Thyroid gland (tissue), 4 donors: ENCODE results near the gene RYR3. TPM values are rescaled to one million over a fixed set of nuclear protein-coding genes. Genes with fewer than 3 reads are reported as not detected.

Experiments
- DNase-seq, 2 donors: peaks; one replicate each; pipeline ENCODE4 v3.0.0-alpha.2; 2019
- H3K27ac ChIP-seq, 3 donors: fragments of 200-600 bp; sonication (generic); 1 replicate in 2 of 3; 2 replicates in 1 of 3; pipeline ENCODE4 v1.5.1; 2016 to 2019; ENCODE audit warnings: mild to moderate bottlenecking in 1 of 3, moderate library complexity in 1 of 3
- H3K27me3 ChIP-seq: fragments of 200-600 bp; sonication (generic); one replicate; pipeline ENCODE4 v1.5.1; 2019
- H3K36me3 ChIP-seq, 2 donors: fragments of 200-600 bp; sonication (generic); one replicate each; pipeline ENCODE4 v1.5.1; 2016 to 2019
- H3K4me1 ChIP-seq, 2 donors: fragments of 200-600 bp; sonication (generic); one replicate each; pipeline ENCODE4 v1.5.1; 2017 to 2019
- H3K4me3 ChIP-seq, 3 donors: fragments of 200-600 bp; sonication (generic); replicated peaks in 1 of 3; 1 replicate in 2 of 3; 2 replicates in 1 of 3; pipeline ENCODE4 v1.5.1; 2016; ENCODE audit warnings: mild to moderate bottlenecking in 1 of 3
- H3K9me3 ChIP-seq: fragments of 200-600 bp; sonication (generic); one replicate; pipeline ENCODE4 v1.5.1; 2017
- POLR2A ChIP-seq, 2 donors: fragments of 450-650 bp; IDR thresholded peaks; one replicate each; pipeline ENCODE4 v1.6.1; 2017; ENCODE audit warnings: antibody characterized with exemption in 2 of 2, mild to moderate bottlenecking in 2 of 2, moderate library complexity in 1 of 2
- WGBS, 2 donors: methylation state at CpG; one replicate each; pipeline ENCODE4 v1.1.5; 2017; 5-methylcytosine and 5-hydroxymethylcytosine counted together
- intact Hi-C: fragments of 100-400 bp; cut with DNase I; formaldehyde crosslinking; loops from one replicate; pipeline ENCODE4 v1.15.1; 2023
- total RNA-seq, 4 donors: library from RNA; depleted of rRNA; stranded (reverse); fragments of >200 nt; gene quantifications; one replicate each; pipeline ENCODE4 v1.2.3, GENCODE V29; 2016
- TF ChIP-seq, protein P1 (sequence below), 6 experiments: fragments of 200-600 bp in 3 of 6; fragments of 450-650 bp in 3 of 6; sonication (generic) in 3 of 6; IDR thresholded peaks; one replicate each; pipeline ENCODE4 v1.5.1; 2016 to 2019; ENCODE audit warnings: antibody characterized with exemption in 6 of 6, mild to moderate bottlenecking in 2 of 6, inconsistent platforms in 1 of 6, moderate library complexity in 1 of 6

Gene RYR3
- total RNA-seq, 4 donors from 2014 or later, result 0.27 to 4.2 (median 0.34) TPM

DNA sequence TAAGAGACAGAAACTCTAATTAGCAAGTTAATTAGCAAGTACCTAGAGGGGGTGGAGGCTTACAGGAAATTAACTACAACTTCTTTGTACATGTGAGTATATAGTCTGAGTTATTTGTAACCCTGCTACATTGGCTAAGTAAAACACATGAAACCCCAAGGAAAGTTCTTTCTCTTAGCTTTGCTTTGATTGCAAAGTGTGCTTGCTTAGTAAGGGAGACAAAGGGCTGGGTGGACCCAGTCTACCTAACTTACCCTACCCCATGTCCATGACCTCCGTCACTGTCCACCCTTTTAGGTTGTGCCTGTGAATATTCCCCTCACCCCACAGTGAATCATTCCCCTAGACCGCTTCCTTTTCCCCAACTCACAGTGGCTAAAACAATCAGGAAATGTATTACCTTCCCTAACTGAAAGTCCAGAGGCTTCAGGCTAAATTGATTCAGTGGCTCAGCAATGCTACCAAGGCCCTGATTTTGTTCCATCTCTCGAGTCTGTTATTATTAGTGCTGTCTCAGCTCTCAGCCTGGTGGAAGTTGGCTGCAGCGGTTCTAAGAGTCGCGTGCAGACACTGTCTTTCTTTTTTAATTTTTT is 31.1 kb upstream of the RYR3 start:
- Histone ChIP-seq H3K4me3 (no peak overlapping the region), H3K27me3 (no peaks in the 10 kb centered on the region), H3K4me1 (peaks cover 11 to 22% of the 10 kb centered on the region in 2 donors), H3K27ac (no peak overlapping the region), H3K36me3 (no peaks in the 10 kb centered on the region), H3K9me3 (no peaks in the 10 kb centered on the region)
- no peak for DNase-seq
- 87 to 88% methylated on average over 6 of the region's 6 CpGs for WGBS, 2 donors
- intact Hi-C loops, result no loop called here
- TF ChIP-seq, protein P1, sequence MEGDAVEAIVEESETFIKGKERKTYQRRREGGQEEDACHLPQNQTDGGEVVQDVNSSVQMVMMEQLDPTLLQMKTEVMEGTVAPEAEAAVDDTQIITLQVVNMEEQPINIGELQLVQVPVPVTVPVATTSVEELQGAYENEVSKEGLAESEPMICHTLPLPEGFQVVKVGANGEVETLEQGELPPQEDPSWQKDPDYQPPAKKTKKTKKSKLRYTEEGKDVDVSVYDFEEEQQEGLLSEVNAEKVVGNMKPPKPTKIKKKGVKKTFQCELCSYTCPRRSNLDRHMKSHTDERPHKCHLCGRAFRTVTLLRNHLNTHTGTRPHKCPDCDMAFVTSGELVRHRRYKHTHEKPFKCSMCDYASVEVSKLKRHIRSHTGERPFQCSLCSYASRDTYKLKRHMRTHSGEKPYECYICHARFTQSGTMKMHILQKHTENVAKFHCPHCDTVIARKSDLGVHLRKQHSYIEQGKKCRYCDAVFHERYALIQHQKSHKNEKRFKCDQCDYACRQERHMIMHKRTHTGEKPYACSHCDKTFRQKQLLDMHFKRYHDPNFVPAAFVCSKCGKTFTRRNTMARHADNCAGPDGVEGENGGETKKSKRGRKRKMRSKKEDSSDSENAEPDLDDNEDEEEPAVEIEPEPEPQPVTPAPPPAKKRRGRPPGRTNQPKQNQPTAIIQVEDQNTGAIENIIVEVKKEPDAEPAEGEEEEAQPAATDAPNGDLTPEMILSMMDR (IDR thresholded peaks at IDR 0.05), result no peak
- no peak for TF ChIP-seq POLR2A (IDR thresholded peaks at IDR 0.05)

DNA sequence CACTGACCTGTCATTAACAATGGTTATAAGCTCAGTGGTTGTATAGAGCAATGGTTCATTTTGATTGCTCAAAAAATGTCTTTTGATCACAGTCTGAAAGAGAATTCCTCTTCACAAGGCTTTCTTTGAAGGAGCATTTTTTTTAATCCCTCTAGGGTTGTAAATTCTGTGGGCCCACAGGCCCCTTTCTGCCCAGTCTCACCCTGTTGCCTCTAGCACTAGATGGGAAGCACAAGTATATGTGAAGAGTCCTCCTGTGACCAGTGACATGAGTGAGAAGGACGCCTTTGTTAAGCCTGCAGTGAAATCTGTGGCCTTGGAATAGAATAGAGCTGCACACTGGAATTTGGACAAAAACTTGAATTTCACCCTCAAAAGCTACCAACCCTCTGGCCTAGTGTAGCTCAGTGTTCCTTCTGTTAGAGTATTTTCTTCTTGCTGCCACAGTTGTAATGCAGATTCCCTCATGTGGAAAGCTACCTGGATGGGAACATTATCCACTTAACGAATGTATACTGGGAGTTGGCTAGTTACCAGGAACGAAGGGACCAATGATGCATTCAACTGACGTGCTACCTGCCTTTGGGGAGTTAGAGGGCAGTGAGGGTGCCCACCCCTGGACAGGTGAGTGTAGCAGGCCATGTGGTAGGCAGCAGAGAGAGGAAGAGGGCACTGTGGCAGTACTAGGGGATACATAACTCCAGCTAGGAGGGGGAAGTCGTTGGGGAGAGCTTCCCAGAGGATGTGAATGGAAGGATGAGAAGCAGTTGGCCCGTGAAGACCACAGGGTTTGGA is 28.3 kb upstream of the RYR3 start:
- Histone ChIP-seq H3K27ac (peak overlapping the region; percentile 83 to 92 (median 91)), H3K36me3 (no peaks in the 10 kb centered on the region), H3K4me1 (peaks cover 11 to 22% of the 10 kb centered on the region in 2 donors), H3K27me3 (no peaks in the 10 kb centered on the region), H3K4me3 (no peak overlapping the region), H3K9me3 (no peaks in the 10 kb centered on the region)
- TF ChIP-seq, protein P1 (IDR thresholded peaks at IDR 0.05), result peak in 1 of 6 experiments; percentile 6
- TF ChIP-seq POLR2A (IDR thresholded peaks at IDR 0.05), result peak in 1 of 2 donors; percentile 42
- DNase-seq, result peak; percentile 81 to 85
- intact Hi-C loops, result no loop called here
- WGBS, 2 donors, result 30 to 33% methylated on average over 6 of the region's 6 CpGs

DNA sequence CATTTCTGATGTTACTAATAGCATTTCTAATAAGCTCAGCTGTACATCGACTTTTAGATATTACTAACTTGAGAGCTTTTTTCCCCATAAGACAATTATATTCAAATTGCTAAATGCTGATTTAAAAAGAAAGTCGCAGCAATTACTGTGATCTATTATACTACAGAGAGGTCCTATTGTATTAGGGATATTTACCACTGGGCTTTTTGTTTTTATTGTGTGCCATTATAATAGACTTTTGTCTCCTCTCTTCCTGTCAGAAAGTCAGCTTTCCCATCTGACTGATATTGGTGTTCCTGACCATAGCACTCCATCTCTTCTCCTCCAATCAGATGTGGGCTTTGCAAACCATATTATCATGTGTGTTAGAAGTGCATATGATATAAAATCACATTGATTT is 27.2 kb upstream of the RYR3 start:
- H3K4me3 ChIP-seq, result no peak overlapping the region
- no peaks in the 10 kb centered on the region for H3K9me3 ChIP-seq
- no peak for TF ChIP-seq POLR2A (IDR thresholded peaks at IDR 0.05)
- TF ChIP-seq, protein P1 (IDR thresholded peaks at IDR 0.05), result no peak
- no peak for DNase-seq
- H3K36me3 ChIP-seq, result no peaks in the 10 kb centered on the region
- peak overlapping the region; percentile 83 to 91 (median 83) for H3K27ac ChIP-seq
- intact Hi-C loops, result no loop called here
- H3K4me1 ChIP-seq, result peaks cover 11 to 22% of the 10 kb centered on the region in 2 donors
- 85 to 93% methylated on average over 2 of the region's 2 CpGs for WGBS, 2 donors
- H3K27me3 ChIP-seq, result no peaks in the 10 kb centered on the region

DNA sequence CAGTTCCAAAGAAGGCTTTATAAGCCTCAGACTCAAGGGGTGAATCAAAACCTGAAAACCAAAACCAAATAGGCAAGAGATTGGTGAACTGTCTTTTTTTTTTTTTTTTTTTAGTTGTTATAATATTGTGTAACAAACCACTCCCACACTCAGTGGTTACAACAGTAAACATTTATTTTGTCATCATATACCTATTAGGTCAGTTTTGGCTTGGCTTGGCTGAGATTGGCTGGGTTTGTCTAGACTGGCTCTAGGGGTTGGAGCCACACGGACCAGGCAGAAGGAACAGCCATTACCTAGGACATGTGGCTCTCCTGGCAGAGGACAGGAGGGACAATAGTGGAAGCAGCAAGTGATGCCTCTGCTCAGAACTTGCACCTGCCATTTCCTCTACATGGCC is 26.4 kb upstream of the RYR3 start:
- Histone ChIP-seq H3K9me3 (no peaks in the 10 kb centered on the region), H3K36me3 (no peaks in the 10 kb centered on the region), H3K4me3 (no peak overlapping the region), H3K27me3 (no peaks in the 10 kb centered on the region), H3K4me1 (peaks cover 11 to 22% of the 10 kb centered on the region in 2 donors), H3K27ac (no peak overlapping the region)
- DNase-seq, result no peak
- WGBS, 2 donors, result 78 to 88% methylated on average over 1 of the region's 1 CpG
- intact Hi-C loops, result no loop called here
- no peak for TF ChIP-seq POLR2A (IDR thresholded peaks at IDR 0.05)
- TF ChIP-seq, protein P1 (IDR thresholded peaks at IDR 0.05), result no peak
